GM21526 (cell line): Measurements from ENCODE around the gene NKX1-2.

Experiments used
- ATAC-seq: cut with Tn5 transposase; IDR thresholded peaks from one replicate; pipeline ENCODE4 v1.9.1; 2021; ENCODE audit warnings: moderate library complexity; ENCODE audit not compliant: unreplicated experiment, low FRiP score

Gene NKX1-2

DNA sequence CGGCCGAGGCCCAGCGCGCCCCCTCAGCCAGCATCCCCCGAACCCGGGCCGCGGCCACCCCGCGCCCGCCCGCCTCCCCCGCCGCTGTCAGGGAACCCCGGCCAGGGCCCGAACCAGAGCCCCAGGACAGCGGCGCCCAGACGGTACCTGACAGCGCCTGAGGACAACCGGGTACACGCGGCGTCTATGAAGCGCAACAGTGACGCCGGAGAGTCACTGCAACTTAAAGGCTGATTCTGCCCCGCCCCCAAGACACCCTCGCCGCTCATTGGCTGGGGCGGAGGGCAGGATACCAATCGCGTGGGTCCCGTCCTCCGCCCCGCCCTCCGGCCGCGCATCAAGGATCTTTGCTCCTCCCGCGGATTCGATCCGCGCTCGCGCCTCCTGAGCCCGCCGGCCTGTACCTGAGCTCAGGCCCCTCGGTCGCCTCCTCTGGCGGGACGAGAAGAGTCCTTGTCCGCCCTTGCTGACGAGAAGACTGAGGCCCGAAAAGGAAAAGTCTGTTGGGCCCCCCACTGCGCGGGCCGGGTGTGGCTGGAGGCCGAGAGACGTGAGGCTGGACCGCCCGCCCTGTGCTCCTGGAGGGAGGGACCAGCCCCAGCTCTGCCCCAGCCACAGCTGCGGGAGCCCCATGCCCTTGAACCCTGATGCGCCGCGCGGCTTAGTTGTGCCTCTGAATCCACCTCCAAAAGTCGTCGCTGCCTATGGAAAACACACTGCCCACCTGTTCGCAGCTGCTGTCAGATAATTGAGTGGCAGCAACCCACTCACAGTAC, 30.9 kb downstream of the NKX1-2 start, which contains the start of gene OAT:
Gene OAT, minus strand, starts transcription at position 198 of the 776 bp plus-strand sequence. CDS start 6,752 bp downstream, outside the sequence.
- ATAC-seq, result peak; percentile 97

DNA sequence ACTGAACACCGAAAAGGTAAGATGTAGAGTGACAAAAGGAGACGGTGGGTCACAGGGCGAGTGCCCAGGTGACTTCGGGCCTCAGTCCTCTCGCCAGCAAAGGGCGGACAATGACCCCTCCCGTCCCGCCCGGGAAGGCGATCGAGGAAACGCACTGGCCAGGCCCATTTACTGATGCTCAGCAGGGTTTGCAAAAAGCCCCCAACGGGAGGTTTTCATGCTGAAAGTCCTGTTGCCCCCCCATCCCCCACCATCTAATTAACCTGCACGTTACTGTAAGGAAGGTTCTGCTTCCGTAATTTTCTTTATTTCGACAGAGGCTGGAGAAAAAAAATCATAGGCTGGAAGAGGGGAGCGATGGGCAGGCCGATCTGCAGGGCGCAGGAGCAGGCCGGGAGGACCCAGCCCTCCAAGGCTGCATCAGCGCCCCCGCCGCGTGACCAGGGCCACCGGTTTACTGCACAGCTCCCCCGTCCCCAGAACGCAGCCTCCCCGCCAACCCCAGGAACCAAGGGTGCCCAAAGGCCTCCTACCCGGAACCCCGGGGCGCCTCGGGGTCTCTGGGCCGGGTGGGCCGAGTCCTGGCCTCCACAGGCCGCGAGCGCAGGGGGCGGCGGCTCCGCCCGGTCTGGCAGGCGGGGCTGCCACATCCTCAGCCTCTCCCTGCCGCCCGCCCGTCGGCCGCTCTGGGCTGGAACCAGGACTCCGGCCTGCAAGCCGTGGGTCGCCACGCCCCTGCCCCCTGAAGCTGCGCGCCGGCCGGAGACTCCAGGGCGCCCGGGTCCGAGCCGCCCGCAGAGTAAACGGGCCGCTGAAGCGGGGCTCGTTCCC, 31.7 kb downstream of the NKX1-2 start:
- ATAC-seq, result peak; percentile 27

DNA sequence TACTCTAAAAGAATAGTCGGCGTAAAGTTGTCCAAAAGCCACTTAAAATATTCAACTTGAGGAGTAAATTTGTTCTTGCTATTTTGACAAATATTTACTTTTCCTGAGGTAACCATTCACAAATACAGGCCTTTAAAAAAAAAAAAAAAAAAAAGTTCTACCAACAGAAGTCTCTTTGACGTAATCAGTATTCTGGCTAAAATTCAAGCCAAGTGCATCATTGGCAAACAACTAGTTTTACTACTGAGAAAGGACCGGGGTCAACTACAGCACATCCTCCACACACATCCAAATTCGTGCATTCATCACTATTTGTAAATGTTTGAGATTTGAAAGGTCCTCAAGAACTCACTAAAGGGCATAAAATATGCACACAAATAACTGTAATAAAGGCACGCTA, 33.1 kb downstream of the NKX1-2 start:
- no peak for ATAC-seq

DNA sequence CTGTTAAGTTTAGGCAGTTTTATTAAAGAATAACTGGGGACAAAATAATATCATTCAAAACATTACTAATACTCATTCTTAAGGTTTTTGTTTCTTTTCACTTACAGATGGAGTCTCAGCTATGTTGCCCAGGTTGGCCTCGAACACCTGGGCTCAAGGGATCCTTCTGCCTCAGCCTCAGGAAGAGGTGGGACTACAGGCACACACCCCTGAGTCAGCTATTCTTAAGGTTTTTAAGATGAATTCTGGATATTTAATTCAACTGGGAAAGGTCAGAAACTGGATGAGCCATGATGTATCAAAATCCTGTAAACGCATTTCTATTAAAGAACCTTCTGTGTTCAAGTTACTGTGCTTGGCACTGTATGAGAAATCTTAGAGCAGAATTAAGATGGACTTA, 34.6 kb downstream of the NKX1-2 start:
- no peak for ATAC-seq

DNA sequence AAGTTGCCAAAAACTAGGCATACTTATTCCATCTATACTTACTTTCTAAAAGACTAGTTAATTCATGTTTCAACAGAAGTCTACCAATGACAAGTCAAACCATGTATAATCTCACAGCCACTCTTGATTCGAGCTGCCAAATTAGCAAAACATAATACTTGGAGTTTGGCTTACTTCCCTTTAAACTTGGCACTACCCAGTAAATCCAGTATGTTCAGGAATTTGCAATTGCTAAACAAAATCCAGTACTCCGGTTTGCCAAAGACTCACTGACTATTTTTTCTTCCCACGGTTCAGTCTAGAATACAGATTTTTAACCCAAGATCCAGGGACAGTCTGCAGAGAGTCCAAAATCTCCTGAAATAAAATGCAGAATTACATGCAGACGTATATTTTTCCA, 35.8 kb downstream of the NKX1-2 start:
- ATAC-seq, result no peak

DNA sequence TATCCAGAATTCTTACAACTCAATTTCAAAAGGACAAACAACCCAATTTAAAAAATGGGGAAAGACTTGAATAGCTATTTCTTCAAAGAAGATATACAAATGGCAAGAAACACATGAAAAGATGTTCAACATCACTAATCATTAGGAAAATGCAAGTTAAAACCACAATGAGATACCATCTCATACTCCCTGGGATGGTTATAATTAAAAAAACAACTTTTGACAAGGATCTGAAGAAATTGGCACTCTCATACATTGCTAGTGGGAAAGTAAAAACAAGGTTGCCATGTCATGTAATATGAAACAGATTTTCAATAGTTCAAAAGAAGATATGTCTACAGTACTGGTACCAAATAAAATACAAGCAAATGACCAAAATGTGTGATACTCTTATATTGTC, 40.1 kb downstream of the NKX1-2 start:
- no peak for ATAC-seq

DNA sequence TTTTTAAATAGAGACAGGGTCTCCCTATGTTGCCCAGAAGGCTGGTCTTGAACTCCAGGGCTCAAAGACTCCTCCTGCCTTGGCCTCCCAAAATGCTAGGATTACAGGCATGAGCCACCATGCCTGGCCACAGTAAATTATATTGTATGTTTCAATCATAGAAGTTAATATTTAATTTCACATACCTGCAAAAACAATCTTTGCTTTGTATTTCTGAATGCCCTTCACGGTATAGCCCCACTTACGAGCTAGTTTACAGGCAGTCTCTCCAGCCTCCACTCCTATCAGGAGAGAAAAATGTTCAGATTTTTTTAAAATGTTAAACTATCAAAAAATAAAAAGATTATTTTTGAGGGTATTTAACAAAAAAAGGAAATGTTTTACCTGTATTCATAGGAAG, 41.5 kb downstream of the NKX1-2 start:
- ATAC-seq, result no peak

DNA sequence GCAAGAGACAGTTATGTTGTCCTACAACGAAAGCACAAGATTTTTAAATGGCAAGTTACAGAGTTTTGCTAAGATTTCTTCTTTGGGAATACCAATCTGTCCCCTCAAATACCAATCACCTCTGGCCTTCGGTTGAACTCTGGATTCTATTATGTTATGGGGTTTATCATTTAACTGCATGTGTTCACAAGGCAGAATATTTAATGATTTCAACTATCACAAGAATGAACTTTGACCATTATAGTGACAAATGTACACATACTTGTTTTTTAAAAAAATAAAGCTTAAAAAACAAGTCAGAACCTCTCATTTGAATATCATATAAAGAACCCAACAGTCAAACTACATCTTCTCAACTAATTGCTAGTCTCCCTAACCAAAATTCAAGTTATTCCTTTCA, 42.4 kb downstream of the NKX1-2 start:
- ATAC-seq, result no peak

DNA sequence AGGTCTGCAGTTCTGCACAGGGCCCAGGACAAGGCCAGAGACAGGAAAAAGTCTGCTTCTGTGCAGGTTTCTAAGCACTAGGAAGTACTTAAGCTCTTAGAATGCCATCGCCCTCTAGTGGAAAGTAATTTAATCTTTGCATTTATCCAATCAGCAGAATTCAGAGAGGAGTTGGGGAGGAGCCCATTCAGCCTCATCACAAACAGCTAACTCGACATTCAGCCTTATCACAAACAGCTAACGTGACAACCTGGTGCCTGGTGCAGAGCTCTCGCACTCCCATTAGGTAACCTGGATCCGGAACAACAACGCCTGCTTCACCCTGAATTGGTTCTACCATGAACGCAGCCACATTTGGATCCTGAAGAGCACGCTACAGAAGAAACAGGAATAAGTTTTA, 46.3 kb downstream of the NKX1-2 start:
- peak; percentile 85 for ATAC-seq

DNA sequence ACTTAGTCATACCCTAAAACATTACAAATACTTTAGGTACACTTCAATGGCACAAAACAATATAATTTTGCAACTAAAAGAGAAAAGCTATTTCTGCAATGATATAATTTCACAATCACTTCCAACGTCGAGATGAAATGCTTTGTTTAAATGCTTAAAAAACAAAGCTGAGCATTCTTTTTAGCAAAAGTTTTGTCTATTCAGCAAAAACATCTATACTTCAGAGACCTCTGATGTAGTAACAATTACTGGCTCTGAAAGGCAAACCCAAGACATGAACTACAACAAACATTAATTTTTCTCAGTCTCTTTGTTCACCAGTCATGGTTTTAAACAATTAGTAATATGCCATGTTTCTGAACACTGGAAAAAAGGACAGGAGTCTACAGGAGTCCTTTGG, 47.6 kb downstream of the NKX1-2 start:
- no peak for ATAC-seq

DNA sequence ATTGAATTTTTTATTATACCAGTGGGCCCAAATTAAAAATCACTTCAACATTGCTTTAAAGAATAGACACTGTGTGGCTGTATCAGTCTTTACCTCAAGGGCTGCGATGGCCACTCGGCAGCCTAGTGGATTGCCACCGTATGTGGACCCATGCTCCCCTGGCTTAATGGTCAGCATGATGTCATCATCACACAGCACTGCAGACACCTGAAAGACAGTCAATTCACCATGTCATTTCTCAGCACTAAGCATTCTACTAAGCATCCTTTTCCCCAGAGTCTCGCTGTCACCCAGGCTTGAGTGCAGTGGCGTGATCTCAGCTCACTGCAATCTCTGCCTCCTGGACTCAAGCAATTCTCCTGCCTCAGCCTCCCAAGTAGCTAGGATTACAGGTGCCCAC, 48.2 kb downstream of the NKX1-2 start:
- no peak for ATAC-seq
